Neuron (in vitro differentiated cells): ENCODE data around the gene AHSA1.

Source experiments
- H2AFZ ChIP-seq: one replicate; pipeline ENCODE4 v1.6.1; 2013; ENCODE audit warnings: low read depth, mild to moderate bottlenecking, inconsistent platforms, low read length, moderate library complexity
- H3K27me3 ChIP-seq: one replicate; pipeline ENCODE4 v1.6.1; 2013; ENCODE audit warnings: low read length; ENCODE audit not compliant: insufficient read depth
- H3K36me3 ChIP-seq: one replicate; pipeline ENCODE4 v1.6.1; 2013; ENCODE audit warnings: low read length; ENCODE audit not compliant: insufficient read depth
- H3K4me1 ChIP-seq: one replicate; pipeline ENCODE4 v1.6.1; 2013; ENCODE audit warnings: low read length; ENCODE audit not compliant: insufficient read depth
- H3K4me3 ChIP-seq: 2 replicates; pipeline ENCODE4 v1.5.1; 2013; ENCODE audit warnings: mild to moderate bottlenecking, low read length, moderate library complexity
- H3K9me3 ChIP-seq: one replicate; pipeline ENCODE4 v1.6.1; 2013; ENCODE audit warnings: low read length

AHSA1 gene

GRCh38 chr14:77478796-77479195 is 20.9 kb downstream of the AHSA1 start:
- no peak overlapping the region for H3K4me3 ChIP-seq

DNA sequence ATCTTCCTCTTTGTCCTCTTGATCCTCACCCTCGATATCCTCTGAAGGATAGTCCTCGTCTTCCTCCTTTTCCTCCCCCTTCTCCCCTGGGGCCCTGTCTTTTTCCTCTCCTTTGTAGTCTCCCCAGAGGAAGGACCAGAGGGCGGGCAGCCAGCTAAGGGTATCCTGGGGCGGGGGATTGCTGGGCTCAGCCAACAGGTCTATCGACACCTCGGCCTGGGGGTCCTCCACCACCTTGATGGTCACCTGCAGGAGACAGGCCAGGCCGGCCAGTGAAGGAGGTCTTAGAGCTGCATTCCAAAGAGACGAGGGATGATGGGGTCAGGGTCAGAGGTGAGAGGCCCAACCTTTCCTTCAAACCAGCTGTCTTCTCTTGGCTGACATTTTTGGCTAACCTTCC is 24.5 kb downstream of the AHSA1 start:
- Histone ChIP-seq H3K27me3 (peaks cover under 1% of the 10 kb centered on the region), H3K9me3 (no peaks in the 10 kb centered on the region), H2AFZ (no peak overlapping the region)

More at GRCh38 chr14:77478796-77479195, 20.9 kb downstream of the AHSA1 start:
- peaks cover 18% of the 10 kb centered on the region for H3K27me3 ChIP-seq
- no peaks in the 10 kb centered on the region for H3K4me1 ChIP-seq
- H3K36me3 ChIP-seq, result no peaks in the 10 kb centered on the region
- H3K9me3 ChIP-seq, result no peaks in the 10 kb centered on the region
- H2AFZ ChIP-seq, result no peak overlapping the region

DNA sequence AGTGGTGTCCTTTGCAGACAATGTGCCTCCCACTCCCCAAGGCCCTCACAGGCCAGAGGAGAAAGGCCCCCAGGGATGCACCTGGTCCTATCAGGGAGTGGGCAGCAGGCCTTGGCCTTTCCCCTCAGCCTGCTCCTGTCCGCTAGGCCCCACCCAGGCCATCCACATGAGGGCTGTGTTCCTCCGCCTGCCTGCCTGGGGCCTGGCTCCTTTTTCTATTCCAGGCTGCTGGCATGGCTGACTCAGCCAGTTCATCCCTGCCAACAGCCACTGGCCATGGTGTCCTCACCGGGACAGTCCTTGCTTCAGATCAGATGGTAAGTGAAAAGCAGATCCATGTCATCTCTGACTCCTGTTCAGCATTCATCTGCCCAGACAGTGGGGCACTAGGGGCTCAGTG is 27.4 kb downstream of the AHSA1 start:
- peaks cover 7% of the 10 kb centered on the region for H3K27me3 ChIP-seq
- H3K4me3 ChIP-seq, result no peak overlapping the region
- no peak overlapping the region for H2AFZ ChIP-seq
- H3K9me3 ChIP-seq, result no peaks in the 10 kb centered on the region
- no peaks in the 10 kb centered on the region for H3K4me1 ChIP-seq
- no peaks in the 10 kb centered on the region for H3K36me3 ChIP-seq

More for the DNA sequence above, 24.5 kb downstream of the AHSA1 start:
- H3K4me1 ChIP-seq, result no peaks in the 10 kb centered on the region
- no peak overlapping the region for H3K4me3 ChIP-seq
- H3K36me3 ChIP-seq, result no peaks in the 10 kb centered on the region

DNA sequence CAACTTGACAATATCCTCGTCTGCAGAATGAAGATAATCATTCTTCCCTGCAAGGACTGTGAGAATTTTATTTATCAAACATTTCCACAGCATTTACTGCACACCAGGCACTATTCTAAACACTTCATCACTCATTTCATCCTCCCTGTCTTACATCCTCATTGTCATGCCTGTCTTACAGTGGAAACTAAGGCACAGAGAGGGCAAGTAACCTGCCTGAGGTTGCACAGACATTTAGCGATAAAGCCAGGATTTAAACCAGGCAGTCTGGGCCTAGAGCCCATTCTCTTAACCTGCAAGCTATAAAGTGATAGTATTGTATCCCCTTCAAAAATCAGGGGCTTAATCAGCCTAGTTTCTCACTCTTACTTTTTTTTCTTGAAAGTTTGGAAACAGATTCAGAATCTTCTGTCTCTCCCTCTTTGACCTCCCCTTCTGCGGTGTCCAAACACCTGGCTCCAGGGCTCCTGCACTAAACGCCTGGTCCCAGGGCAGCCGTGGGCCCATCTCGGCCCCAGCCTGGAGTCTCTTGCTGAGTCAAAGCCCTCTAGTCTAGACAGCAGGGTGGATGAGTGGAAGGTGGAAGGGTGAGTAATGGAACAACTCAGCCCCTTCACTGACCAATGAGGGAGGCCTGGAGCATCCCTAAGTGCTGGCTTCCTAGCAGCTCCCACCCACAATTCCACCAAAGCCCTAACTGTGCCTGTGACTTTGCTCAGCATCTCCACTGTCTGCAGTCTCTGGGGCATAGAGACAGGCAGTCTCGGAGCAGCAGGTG is 28.2 kb downstream of the AHSA1 start:
- H2AFZ ChIP-seq, result no peak overlapping the region
- H3K36me3 ChIP-seq, result no peaks in the 10 kb centered on the region
- H3K4me3 ChIP-seq, result no peak overlapping the region
- no peaks in the 10 kb centered on the region for H3K9me3 ChIP-seq
- H3K27me3 ChIP-seq, result peaks cover 7% of the 10 kb centered on the region
- no peaks in the 10 kb centered on the region for H3K4me1 ChIP-seq

GRCh38 chr14:77488558-77488957 is 30.7 kb downstream of the AHSA1 start:
- no peak overlapping the region for H3K4me3 ChIP-seq
- no peaks in the 10 kb centered on the region for H3K4me1 ChIP-seq
- H3K27me3 ChIP-seq, result peaks cover 7% of the 10 kb centered on the region
- no peaks in the 10 kb centered on the region for H3K36me3 ChIP-seq
- no peak overlapping the region for H2AFZ ChIP-seq
- no peaks in the 10 kb centered on the region for H3K9me3 ChIP-seq

DNA sequence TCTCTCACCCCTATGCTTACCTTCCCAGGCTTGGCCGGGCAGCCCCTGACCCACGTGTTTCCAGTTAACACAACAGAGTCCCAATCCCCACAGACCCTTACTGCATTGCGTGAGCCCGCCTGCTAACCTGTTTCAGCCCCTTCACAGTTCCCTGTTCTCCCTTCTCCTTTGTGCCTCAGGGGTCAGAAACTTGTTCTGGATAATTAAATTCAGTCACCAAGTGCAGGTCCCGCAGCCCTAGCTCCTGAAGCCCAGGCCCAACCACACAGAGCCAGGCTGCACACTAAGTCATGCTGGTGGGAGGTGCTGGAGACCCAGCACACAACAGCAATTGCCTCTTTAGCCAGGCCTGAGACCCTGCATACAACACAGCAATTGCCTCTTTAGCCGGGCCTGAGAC is 31.1 kb downstream of the AHSA1 start:
- no peak overlapping the region for H3K4me3 ChIP-seq

GRCh38 chr14:77490347-77490986 is 32.6 kb downstream of the AHSA1 start:
- H3K36me3 ChIP-seq, result no peaks in the 10 kb centered on the region
- H3K4me1 ChIP-seq, result no peaks in the 10 kb centered on the region
- no peak overlapping the region for H2AFZ ChIP-seq
- H3K4me3 ChIP-seq, result no peak overlapping the region
- H3K9me3 ChIP-seq, result no peaks in the 10 kb centered on the region
- H3K27me3 ChIP-seq, result peaks cover 7% of the 10 kb centered on the region

More for the DNA sequence above, 31.1 kb downstream of the AHSA1 start:
- H3K4me1 ChIP-seq, result no peaks in the 10 kb centered on the region
- H3K27me3 ChIP-seq, result peaks cover 7% of the 10 kb centered on the region
- H3K9me3 ChIP-seq, result no peaks in the 10 kb centered on the region
- no peaks in the 10 kb centered on the region for H3K36me3 ChIP-seq
- H2AFZ ChIP-seq, result no peak overlapping the region

DNA sequence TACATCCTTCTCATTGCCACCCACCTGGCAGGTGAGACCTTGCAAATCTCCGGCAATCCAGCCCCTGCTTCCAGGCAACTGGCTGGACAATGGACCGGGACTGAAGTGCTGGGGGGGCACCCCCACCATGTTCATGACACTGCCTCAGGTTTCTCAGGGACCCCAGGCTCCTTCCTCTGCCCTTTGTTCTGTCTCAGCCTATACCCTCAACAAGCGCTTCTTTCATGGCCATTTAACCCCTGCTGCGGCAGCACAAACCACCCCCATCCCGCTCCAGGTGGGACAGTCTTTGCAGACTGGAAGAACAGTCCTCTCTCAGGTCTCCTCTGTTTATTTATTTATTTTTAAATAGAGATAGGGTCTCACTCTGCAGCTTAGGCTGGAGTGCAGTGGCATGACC is 33.2 kb downstream of the AHSA1 start:
- H3K4me1 ChIP-seq, result no peaks in the 10 kb centered on the region
- H2AFZ ChIP-seq, result no peak overlapping the region
- H3K36me3 ChIP-seq, result no peaks in the 10 kb centered on the region
- no peaks in the 10 kb centered on the region for H3K9me3 ChIP-seq
- H3K27me3 ChIP-seq, result peaks cover 7% of the 10 kb centered on the region
- H3K4me3 ChIP-seq, result no peak overlapping the region

- H3K36me3 ChIP-seq, result no peaks in the 10 kb centered on the region
- H3K4me3 ChIP-seq, result no peak overlapping the region
- peaks cover 27% of the 10 kb centered on the region for H3K27me3 ChIP-seq
- peaks cover 9% of the 10 kb centered on the region for H3K4me1 ChIP-seq
- no peak overlapping the region for H2AFZ ChIP-seq
- H3K9me3 ChIP-seq, result no peaks in the 10 kb centered on the region
These were observed 37.4 kb downstream of the AHSA1 start for GRCh38 chr14:77495334-77495733.

DNA sequence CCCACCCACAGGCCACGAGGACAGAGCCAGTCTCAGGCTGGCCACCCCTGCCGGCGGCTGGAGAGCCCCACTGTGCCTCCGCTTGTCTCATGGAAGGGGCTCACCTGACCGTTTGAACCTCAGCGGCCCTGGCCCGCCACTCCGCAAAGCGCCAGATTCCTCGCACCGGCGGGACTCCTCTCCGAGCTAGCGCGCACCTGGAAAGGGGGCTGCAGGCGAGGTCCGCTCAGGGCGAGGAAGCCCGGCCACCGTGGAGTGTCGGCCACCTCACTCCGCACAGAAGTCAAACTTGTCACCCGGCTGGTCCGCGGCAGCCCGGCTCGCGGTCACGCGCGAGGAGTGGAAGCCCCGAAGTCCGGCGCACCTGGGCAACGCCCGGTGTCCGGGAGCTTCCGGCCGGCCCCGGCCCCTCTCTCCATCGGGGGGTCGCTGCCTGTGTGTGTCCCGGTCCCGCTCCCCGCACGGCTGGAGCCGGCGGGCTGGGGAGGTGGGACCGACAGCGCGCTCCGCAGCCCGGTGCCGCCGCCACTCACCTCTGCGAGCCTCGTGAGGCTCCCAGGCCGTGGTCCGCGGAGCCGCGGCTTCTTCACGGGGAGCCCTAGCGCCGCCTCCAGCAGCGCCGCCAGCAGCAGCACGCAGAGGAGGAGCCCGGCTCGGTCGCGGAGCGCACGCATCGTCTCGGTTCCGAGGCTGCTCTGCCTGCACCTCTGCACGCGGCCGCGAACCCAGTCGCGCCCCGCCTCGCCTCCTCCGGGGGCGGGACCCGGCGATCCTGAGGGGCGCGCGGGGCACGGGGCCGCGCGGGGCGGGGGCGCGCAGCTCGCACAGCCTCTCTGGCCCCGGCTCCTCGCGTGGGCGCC is 40.5 kb downstream of the AHSA1 start, which contains the start of gene ISM2:
Gene ISM2, minus strand, starts transcription at position 697 of the 860 bp plus-strand sequence. Its CDS starts 23 bp downstream, at position 674.
- Histone ChIP-seq H3K27me3 (peaks cover 31% of the 10 kb centered on the region), H2AFZ (peak within 1 kb of the TSS; percentile 96), H3K4me1 (peaks cover 9% of the 10 kb centered on the region), H3K4me3 (peak within 1 kb of the TSS; percentile 47), H3K9me3 (no peaks in the 10 kb centered on the region), H3K36me3 (no peaks in the 10 kb centered on the region)

- H3K4me1 ChIP-seq, result peaks cover 9% of the 10 kb centered on the region
- H3K27me3 ChIP-seq, result peaks cover 31% of the 10 kb centered on the region
- H3K4me3 ChIP-seq, result peak overlapping the region; percentile 47
- H2AFZ ChIP-seq, result peak overlapping the region; percentile 96
- H3K9me3 ChIP-seq, result no peaks in the 10 kb centered on the region
- no peaks in the 10 kb centered on the region for H3K36me3 ChIP-seq
These were observed 41.2 kb downstream of the AHSA1 start for GRCh38 chr14:77498984-77499527.

DNA sequence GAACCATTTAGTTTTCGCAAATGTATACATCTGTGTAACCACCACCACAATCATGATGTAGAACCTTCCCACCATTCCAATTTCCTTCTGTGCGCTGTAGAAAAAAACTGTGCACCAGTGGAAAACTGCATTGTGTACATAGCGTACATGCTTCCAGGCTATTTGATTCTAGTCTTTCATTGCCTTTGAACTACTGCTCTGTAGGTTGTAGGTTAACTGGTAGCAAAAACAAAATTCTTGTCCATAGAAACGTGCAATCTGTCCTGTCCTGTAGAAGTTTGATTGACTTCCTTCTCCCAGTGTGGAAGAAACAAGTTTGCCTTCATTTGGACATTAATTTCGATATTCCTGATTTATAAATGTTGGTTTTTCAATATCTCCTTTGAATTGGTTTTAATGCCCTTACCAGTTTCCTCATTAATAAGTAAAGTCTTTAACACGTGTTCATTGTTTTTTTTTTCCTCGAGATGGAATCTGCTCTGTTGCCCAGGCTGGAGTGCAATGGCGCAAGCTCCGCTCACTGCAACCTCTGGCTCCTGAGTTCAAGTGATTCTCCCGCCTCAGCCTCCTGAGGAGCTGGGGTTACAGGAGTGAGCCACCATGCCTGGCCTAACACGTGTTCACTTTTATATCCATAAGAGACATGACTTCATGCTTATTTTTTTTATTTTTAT is 44.4 kb downstream of the AHSA1 start:
- no peak overlapping the region for H3K4me3 ChIP-seq
- no peaks in the 10 kb centered on the region for H3K36me3 ChIP-seq
- H3K4me1 ChIP-seq, result peaks cover 9% of the 10 kb centered on the region
- peaks cover 31% of the 10 kb centered on the region for H3K27me3 ChIP-seq
- no peak overlapping the region for H2AFZ ChIP-seq
- H3K9me3 ChIP-seq, result no peaks in the 10 kb centered on the region
